K562 (cell line): ENCODE measurements around the gene CACTIN. TPM values are rescaled to one million over a fixed set of nuclear protein-coding genes. Genes with fewer than 3 reads are reported as not detected.

ENCODE experiments used
- ARHGAP35 ChIP-seq: fragments of 450-650 bp; IDR thresholded peaks from 2 replicates; pipeline ENCODE4 v1.6.1; 2018; ENCODE audit not compliant: partially characterized antibody
- ATF1 ChIP-seq, 2 experiments: fragments of 450-650 bp in 1 of 2; IDR thresholded peaks; 2 replicates each; pipeline ENCODE4 v1.6.1; 2016; ENCODE audit warnings: missing compliant biosample characterization in 1 of 2, missing genetic modification characterization in 1 of 2
- CBX1 ChIP-seq: sonication (generic); IDR thresholded peaks from 2 replicates; pipeline ENCODE4 v1.6.1; 2016; ENCODE audit warnings: antibody characterized with exemption, low read depth, mild to moderate bottlenecking
- GABPB2 ChIP-seq: fragments of 250-450 bp; sonication (Bioruptor Pico); conservative IDR thresholded peaks from 2 replicates; pipeline ENCODE4 v1.5.1; 2021; ENCODE audit warnings: mild to moderate bottlenecking
- HDGF ChIP-seq: fragments of 450-650 bp; IDR thresholded peaks from 2 replicates; pipeline ENCODE4 v1.6.1; 2016
- HINFP ChIP-seq: fragments of 450-650 bp; conservative IDR thresholded peaks from 2 replicates; pipeline ENCODE4 v1.6.1; 2016; ENCODE audit warnings: missing genetic modification characterization, low read depth, mild to moderate bottlenecking, control low read depth, missing compliant biosample characterization
- HSF4 ChIP-seq: fragments of 250-450 bp; sonication (Bioruptor Pico); IDR thresholded peaks from 2 replicates; pipeline ENCODE4 v2.1.2; 2022; ENCODE audit warnings: mild to moderate bottlenecking, moderate library complexity, borderline replicate concordance
- SIRT6 ChIP-seq: IDR thresholded peaks from one replicate; pipeline ENCODE4 v1.6.1; 2012; ENCODE audit warnings: low read depth, mild to moderate bottlenecking, control low read depth, inconsistent platforms, low read length, moderate library complexity
- TCFL5 ChIP-seq: fragments of 250-450 bp; sonication (Bioruptor Pico); conservative IDR thresholded peaks from 2 replicates; pipeline ENCODE4 v1.6.1; 2021; ENCODE audit warnings: mild to moderate bottlenecking, moderate library complexity, matching md5 sums
- TRIM28 ChIP-seq: fragments of 450-650 bp; IDR thresholded peaks from 2 replicates; pipeline ENCODE4 v1.6.1; 2017
- YY1 ChIP-seq, 3 experiments: IDR thresholded peaks; 2 replicates each; pipeline ENCODE4 v1.6.1; 2011; ENCODE audit warnings: low read length in 2 of 3, mild to moderate bottlenecking in 2 of 3, moderate library complexity in 2 of 3, borderline replicate concordance in 1 of 3, control low read depth in 1 of 3, low read depth in 1 of 3; ENCODE audit not compliant: insufficient read depth in 3 of 3, insufficient replicate concordance in 2 of 3, control insufficient read depth in 1 of 3, insufficient read length in 1 of 3; ENCODE audit errors: extremely low read depth in 1 of 3
- ZFP36 ChIP-seq: fragments of 150-350 bp; IDR thresholded peaks from 2 replicates; pipeline ENCODE4 v1.6.1; 2018; ENCODE audit warnings: low read length, low read depth; ENCODE audit not compliant: partially characterized antibody
- polyA plus RNA-seq, 8 experiments: library from polyadenylated mRNA; depleted of rRNA in 4 of 8; stranded (reverse) in 5 of 8; unstranded in 3 of 8; fragments of >200 nt; fragmentation: Nextera tagmentation in 2 of 8; fragmentation: Illumina TruSeq in 1 of 8; extraction: Ambion mirVana in 2 of 8; extraction: Trizol in 1 of 8; gene quantifications; 2 replicates each; pipeline versions ENCODE4 v1.2.1 to v1.2.3, GENCODE V29; 2011 to 2014; ENCODE audit warnings: inconsistent platforms in 1 of 8, missing spikeins in 1 of 8
- total RNA-seq, 7 experiments: library from RNA; depleted of rRNA in 6 of 7; stranded (reverse); fragments of >200 nt in 6 of 7; fragmentation: Illumina TruSeq in 2 of 7; extraction: Trizol in 2 of 7; gene quantifications; 2 replicates each; pipeline versions ENCODE4 v1.2.1 to v1.2.3, GENCODE V29; 2011 to 2021; ENCODE audit warnings: low replicate concordance in 1 of 7
- TF ChIP-seq, protein P1 (sequence below): fragments of 250-450 bp; sonication (Bioruptor Pico); IDR thresholded peaks from 2 replicates; pipeline ENCODE4 v1.8.0; 2021; ENCODE audit warnings: moderate library complexity, mild to moderate bottlenecking, inconsistent platforms

Gene CACTIN
- total and polyA plus RNA-seq, 9 of the 15 experiments (the other 6 are each of a cell fraction or from before 2014, with no cell fraction given) = 0.15 to 49.2 (median 15.0) TPM

DNA sequence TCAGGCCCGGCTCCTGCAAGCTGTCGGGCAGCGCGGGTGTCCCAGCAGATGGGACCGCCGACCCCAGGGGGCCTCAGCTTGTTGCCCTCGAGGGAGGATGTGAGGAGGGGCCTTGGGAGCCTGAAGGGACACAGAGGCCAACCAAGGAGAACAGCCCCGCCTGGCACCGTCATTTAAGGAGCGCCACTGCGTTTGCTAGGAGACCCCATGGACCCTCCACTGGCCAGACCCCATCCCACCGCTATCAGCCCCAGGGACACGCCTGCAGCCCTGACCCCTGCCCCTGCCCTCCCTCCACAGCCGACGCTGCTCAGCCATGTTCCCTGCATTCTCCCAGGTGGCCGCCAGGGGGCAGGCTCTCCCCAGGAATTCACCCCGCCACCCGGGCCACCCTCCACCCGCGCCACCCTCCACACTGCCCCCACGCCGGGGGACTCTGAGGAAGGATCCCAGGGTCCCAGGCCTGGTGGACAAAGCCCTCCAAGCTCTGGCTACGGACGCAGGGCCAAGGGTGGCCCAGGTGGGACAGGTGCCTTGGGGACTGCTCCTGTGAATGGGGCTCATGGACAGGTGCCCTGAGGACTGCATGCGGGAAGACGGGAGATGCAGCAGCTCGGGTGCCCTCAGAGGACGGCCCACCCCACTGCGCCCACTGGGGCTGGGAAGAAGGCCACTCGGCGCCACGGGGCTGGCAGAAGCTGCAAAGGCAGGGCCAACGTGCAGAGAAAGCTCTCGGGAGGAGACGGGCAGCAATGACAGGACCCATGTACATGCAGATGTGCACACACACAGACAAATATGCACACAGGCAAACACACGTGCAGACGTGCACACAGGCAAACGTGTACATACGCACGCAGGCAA is 39.3 kb upstream of the CACTIN start (continued):
- TF ChIP-seq SIRT6 = no peak
- TF ChIP-seq ZFP36 = no peak
- TF ChIP-seq TCFL5 (CRISPR knock-in tag) = no peak
- 0 out of 2 replicates have a peak, but pooled peaks have one; percentile 25 for TF ChIP-seq CBX1
- TF ChIP-seq ARHGAP35 = no peak
- peak in 2 of 3 experiments; percentile 68 to 78 for TF ChIP-seq YY1 (IDR thresholded peaks at IDR 0.05; ENCODE audit: borderline replicate concordance in 1 of 3, control insufficient read depth in 1 of 3, extremely low read depth in 1 of 3, insufficient read depth in 3 of 3, insufficient read length in 1 of 3, insufficient replicate concordance in 2 of 3, low read depth in 1 of 3, low read length in 2 of 3)
- no peak for TF ChIP-seq TRIM28
- TF ChIP-seq GABPB2 (CRISPR knock-in tag) = no peak
- no peak for TF ChIP-seq ATF1 (CRISPR knock-in tag; IDR thresholded peaks at IDR 0.05)
- no peak for TF ChIP-seq ATF1 (tag; IDR thresholded peaks at IDR 0.05)
- 0 out of 2 replicates have a peak, but pooled peaks have one; percentile 53 for TF ChIP-seq HDGF
- TF ChIP-seq HINFP (tag) = no peak
- no peak for TF ChIP-seq HSF4 (CRISPR knock-in tag)
- TF ChIP-seq, protein P1, sequence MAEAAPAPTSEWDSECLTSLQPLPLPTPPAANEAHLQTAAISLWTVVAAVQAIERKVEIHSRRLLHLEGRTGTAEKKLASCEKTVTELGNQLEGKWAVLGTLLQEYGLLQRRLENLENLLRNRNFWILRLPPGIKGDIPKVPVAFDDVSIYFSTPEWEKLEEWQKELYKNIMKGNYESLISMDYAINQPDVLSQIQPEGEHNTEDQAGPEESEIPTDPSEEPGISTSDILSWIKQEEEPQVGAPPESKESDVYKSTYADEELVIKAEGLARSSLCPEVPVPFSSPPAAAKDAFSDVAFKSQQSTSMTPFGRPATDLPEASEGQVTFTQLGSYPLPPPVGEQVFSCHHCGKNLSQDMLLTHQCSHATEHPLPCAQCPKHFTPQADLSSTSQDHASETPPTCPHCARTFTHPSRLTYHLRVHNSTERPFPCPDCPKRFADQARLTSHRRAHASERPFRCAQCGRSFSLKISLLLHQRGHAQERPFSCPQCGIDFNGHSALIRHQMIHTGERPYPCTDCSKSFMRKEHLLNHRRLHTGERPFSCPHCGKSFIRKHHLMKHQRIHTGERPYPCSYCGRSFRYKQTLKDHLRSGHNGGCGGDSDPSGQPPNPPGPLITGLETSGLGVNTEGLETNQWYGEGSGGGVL (CRISPR knock-in tag) = no peak
